Urinary bladder (tissue), 4 donors: ENCODE measurements around the gene ADPGK. TPM values are rescaled to one million over a fixed set of nuclear protein-coding genes. Genes with fewer than 3 reads are reported as not detected.
A peak's percentile ranks its signal among the peaks of the same experiment; 100 is the strongest.
"Not testable (repeated sequence)": the region's sequence is repeated elsewhere in the genome, so short reads cannot be mapped to it uniquely, and the experiment has no call there.

Experiments used
- DNase-seq: peaks from one replicate; pipeline ENCODE4 v3.0.0-alpha.2; 2015; ENCODE audit errors: extremely low spot score
- H3K27ac ChIP-seq: one replicate; pipeline ENCODE4 v1.5.1; 2013; ENCODE audit warnings: low read depth, mild to moderate bottlenecking, moderate library complexity
- H3K36me3 ChIP-seq: one replicate; pipeline ENCODE4 v1.6.1; 2013; ENCODE audit warnings: mild to moderate bottlenecking, moderate library complexity; ENCODE audit not compliant: insufficient read depth
- H3K4me1 ChIP-seq: one replicate; pipeline ENCODE4 v1.6.1; 2013; ENCODE audit warnings: mild to moderate bottlenecking, moderate library complexity; ENCODE audit not compliant: insufficient read depth
- H3K4me3 ChIP-seq: one replicate; pipeline ENCODE4 v1.5.1; 2013; ENCODE audit warnings: low read depth, low read length
- whole genome bisulfite sequencing: extraction: QIAGEN DNeasy Blood & Tissue Kit; methylation state at CpG from one replicate; pipeline ENCODE4 v1.1.7; 2013; 5-methylcytosine and 5-hydroxymethylcytosine counted together
- polyA plus RNA-seq: library from polyadenylated mRNA; stranded (reverse); fragments of 200-250 nt; gene quantifications from one replicate; pipeline ENCODE4 v1.2.3, GENCODE V29; 2013
- total RNA-seq: library from RNA; depleted of rRNA; stranded (reverse); fragments of >200 nt; gene quantifications from one replicate; pipeline ENCODE4 v1.2.3, GENCODE V29; 2014
- donor health status: healthy with polysubstance abuse.
- donor health status: healthy.

The ADPGK gene
- total RNA-seq (65.7 TPM), polyA plus RNA-seq (28.8 TPM)

- peak; percentile 85 for DNase-seq
- peak within 1 kb of the TSS; percentile 96 for H3K4me3 ChIP-seq
- under 1% methylated on average over 68 of the region's 68 CpGs for WGBS
- H3K36me3 ChIP-seq = no peaks in the 10 kb centered on the region
- H3K4me1 ChIP-seq = no peaks in the 10 kb centered on the region
- peak within 1 kb of the TSS; percentile 90 for H3K27ac ChIP-seq
These were observed at the start of gene ADPGK for GRCh38 chr15:72783640-72784455. ADPGK (minus strand) TSS chr15:72783758; CDS start chr15:72783691, 67 bp downstream.

DNA sequence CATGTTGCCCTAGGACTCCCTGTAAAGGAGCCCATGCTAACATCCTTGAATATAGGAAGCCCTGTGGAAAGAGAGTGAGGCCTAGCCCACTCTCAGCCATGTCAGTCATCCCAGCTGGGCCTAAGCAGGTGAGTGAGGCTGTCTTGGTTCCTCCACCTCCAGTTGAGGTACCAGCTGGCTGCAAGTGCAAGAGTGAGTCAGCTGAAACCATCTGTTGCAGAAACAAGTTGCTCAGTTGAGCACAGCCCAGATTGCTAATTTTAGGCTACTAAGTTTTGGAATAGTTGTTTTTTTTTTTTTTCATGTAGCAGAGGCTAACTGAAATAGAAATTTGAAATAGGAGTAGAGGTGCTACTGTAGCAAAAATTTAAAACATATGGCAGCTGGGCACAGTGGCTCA is 43.7 kb upstream of the ADPGK start:
- no peak overlapping the region for H3K27ac ChIP-seq
- no peak for DNase-seq
- no peak overlapping the region for H3K4me3 ChIP-seq

GRCh38 chr15:72826611-72827010 is 43.1 kb upstream of the ADPGK start:
- Histone ChIP-seq H3K4me3 (no peak overlapping the region), H3K27ac (no peak overlapping the region), H3K4me1 (no peaks in the 10 kb centered on the region), H3K36me3 (no peaks in the 10 kb centered on the region)
- WGBS = 96% methylated on average over 9 of the region's 9 CpGs
- no peak for DNase-seq

More for the DNA sequence above, 43.7 kb upstream of the ADPGK start:
- no peaks in the 10 kb centered on the region for H3K36me3 ChIP-seq
- H3K4me1 ChIP-seq = no peaks in the 10 kb centered on the region

DNA sequence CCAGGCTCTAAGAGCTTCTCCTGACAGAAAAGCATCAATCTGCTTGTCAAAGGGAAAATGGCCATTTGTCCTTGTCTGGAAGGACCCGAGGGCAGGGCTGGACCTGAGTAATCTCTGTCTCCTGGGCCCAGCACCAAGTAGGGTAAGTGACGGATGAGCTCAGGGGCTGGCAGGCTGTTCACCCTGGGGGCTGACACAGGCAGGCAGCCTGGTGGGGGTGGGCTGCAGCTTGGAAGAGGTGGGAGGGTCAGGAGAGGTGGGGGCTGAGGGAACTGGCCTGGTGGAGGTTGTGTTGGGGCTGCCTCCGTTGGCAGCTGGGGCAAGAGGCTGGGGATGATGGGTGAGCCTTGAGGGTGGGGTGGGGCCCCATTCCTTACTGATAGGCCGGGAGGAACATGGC is 42.3 kb upstream of the ADPGK start:
- 70% methylated on average over 4 of the region's 4 CpGs for WGBS
- Histone ChIP-seq H3K4me3 (no peak overlapping the region), H3K27ac (no peak overlapping the region), H3K4me1 (no peaks in the 10 kb centered on the region), H3K36me3 (no peaks in the 10 kb centered on the region)
- DNase-seq = no peak

- 86% methylated on average over 7 of the region's 7 CpGs for WGBS
- H3K27ac ChIP-seq = no peak overlapping the region
- H3K4me1 ChIP-seq = no peaks in the 10 kb centered on the region
- no peak for DNase-seq
- H3K36me3 ChIP-seq = no peaks in the 10 kb centered on the region
- H3K4me3 ChIP-seq = no peak overlapping the region
These were observed 41.2 kb upstream of the ADPGK start for GRCh38 chr15:72824781-72825180.

GRCh38 chr15:72824112-72824511 is 40.6 kb upstream of the ADPGK start:
- 75% methylated on average over 14 of the region's 14 CpGs for WGBS
- DNase-seq = no peak
- H3K36me3 ChIP-seq = no peaks in the 10 kb centered on the region
- H3K4me3 ChIP-seq = no peak overlapping the region
- H3K4me1 ChIP-seq = no peaks in the 10 kb centered on the region
- no peak overlapping the region for H3K27ac ChIP-seq

GRCh38 chr15:72820278-72820677 is 36.7 kb upstream of the ADPGK start:
- Histone ChIP-seq H3K4me3 (no peak overlapping the region), H3K36me3 (no peaks in the 10 kb centered on the region), H3K4me1 (no peaks in the 10 kb centered on the region), H3K27ac (no peak overlapping the region)
- WGBS = 75% methylated on average over 4 of the region's 4 CpGs
- no peak for DNase-seq

- no peak for DNase-seq
- H3K36me3 ChIP-seq = no peaks in the 10 kb centered on the region
- no peak overlapping the region for H3K4me3 ChIP-seq
- 88% methylated on average over 6 of the region's 6 CpGs for WGBS
- H3K27ac ChIP-seq = no peak overlapping the region
- no peaks in the 10 kb centered on the region for H3K4me1 ChIP-seq
These were observed 35.1 kb upstream of the ADPGK start for GRCh38 chr15:72818632-72819031.

GRCh38 chr15:72813345-72814004 is 29.9 kb upstream of the ADPGK start:
- Histone ChIP-seq H3K36me3 (no peaks in the 10 kb centered on the region), H3K27ac (no peak overlapping the region), H3K4me3 (no peak overlapping the region), H3K4me1 (no peaks in the 10 kb centered on the region)
- WGBS = 82% methylated on average over 8 of the region's 8 CpGs
- DNase-seq = no peak

- no peaks in the 10 kb centered on the region for H3K36me3 ChIP-seq
- 74% methylated on average over 4 of the region's 4 CpGs for WGBS
- H3K4me1 ChIP-seq = no peaks in the 10 kb centered on the region
- no peak overlapping the region for H3K27ac ChIP-seq
- DNase-seq = no peak
- no peak overlapping the region for H3K4me3 ChIP-seq
These were observed 25.8 kb upstream of the ADPGK start for GRCh38 chr15:72809329-72809728.

DNA sequence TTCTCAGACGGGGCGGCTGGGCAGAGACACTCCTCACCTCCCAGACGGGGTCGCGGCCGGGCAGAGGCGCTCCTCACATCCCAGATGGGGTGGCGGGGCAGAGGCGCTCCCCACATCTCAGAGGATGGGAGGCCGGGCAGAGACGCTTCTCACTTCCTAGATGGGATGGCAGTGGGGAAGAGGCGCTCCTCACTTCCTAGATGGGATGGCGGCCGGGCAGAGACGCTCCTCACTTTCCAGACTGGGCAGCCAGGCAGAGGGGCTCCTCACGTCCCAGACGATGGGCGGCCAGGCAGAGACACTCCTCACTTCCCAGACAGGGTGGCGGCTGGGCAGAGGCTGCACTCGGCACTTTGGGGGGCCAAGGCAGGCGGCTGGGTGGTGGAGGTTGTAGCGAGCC is 23.8 kb upstream of the ADPGK start:
- not testable (repeated sequence) for H3K4me1 ChIP-seq, H3K4me3 ChIP-seq, DNase-seq, H3K27ac ChIP-seq, H3K36me3 ChIP-seq
- WGBS = 96% methylated on average over 22 of the region's 22 CpGs

GRCh38 chr15:72803006-72803405 is 19.4 kb upstream of the ADPGK start:
- WGBS = 78% methylated on average over 1 of the region's 1 CpG
- DNase-seq = no peak
- no peaks in the 10 kb centered on the region for H3K36me3 ChIP-seq
- H3K4me1 ChIP-seq = no peaks in the 10 kb centered on the region
- no peak overlapping the region for H3K27ac ChIP-seq
- no peak overlapping the region for H3K4me3 ChIP-seq

DNA sequence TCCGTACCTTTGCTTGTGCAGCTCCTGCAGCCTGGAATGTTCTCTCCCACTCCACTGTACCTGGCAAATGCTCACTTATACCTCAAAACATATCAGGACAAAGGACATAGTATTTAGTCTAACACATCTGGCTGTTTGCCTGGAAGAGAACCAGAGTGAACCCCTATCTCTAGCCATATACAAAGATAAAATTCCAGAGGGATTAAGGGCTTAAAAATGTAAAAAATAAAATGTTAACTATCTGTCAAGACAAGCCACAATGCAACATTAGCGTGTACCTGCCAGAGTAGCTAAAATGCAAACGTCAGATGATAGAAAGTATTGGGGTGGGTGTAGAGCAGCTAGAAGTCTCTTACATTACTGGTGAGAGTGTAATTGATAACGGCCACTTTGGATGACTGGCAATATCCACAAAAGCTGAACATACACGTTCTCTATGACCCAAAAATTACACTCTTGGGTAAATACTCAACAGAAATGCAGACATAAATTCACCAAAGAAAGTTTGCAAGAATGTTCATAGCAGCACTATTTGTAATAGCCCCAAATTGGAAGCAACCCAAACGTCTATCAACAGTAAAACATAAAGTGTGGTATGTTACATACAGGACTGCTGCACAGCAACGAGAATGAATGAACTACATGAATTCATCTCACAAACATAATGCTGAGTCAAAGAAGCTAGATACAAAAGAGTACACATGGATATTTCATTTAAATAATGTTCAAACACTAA is 18.2 kb upstream of the ADPGK start:
- Histone ChIP-seq H3K36me3 (no peaks in the 10 kb centered on the region), H3K27ac (no peak overlapping the region), H3K4me1 (no peaks in the 10 kb centered on the region), H3K4me3 (no peak overlapping the region)
- DNase-seq = no peak
- 34% methylated on average over 7 of the region's 7 CpGs for WGBS
